ENCODE results near the gene NME3.

NME3 gene

DNA sequence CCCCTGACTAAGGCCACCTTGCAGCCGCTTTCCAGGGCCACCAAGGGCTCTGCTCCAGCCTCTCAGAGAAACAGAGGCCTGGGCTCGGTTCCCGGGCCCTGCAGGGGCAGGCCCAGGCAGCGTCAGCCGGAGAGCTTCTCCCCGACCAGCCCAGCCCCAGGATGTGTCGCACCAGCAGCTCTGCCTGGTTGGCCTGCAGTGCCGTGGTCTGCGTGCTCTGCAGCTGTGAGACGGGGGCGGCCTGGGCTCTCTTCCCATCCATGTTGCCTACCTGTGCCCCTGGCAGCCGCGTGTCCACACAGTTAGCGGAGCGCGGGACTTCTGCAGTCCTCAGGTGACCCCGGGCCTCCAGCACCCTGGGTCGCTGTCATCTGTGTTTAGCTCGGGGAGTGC lies 17.4 kb upstream of the NME3 start:
- Mint-ChIP-seq H3K4me1 (peaks cover 10% of the 10 kb centered on the region), H3K27me3 (no peaks in the 10 kb centered on the region), H3K27ac (no peak overlapping the region), H3K36me3 (ENCODE audit: low read depth) (peaks cover 4% of the 10 kb centered on the region), H3K4me3 (no peak overlapping the region), H3K9me3 (no peaks in the 10 kb centered on the region)
- ATAC-seq (no peak), DNase-seq (no peak)

GRCh38 chr16:1788095-1788707 lies 16.9 kb upstream of the NME3 start:
- ATAC-seq: no peak
- no peak overlapping the region for H3K27ac Mint-ChIP-seq
- peaks cover 4% of the 10 kb centered on the region for H3K36me3 Mint-ChIP-seq (ENCODE audit: low read depth)
- no peaks in the 10 kb centered on the region for H3K27me3 Mint-ChIP-seq
- peaks cover 14% of the 10 kb centered on the region for H3K4me1 Mint-ChIP-seq
- no peak for DNase-seq
- no peak overlapping the region for H3K4me3 Mint-ChIP-seq
- H3K9me3 Mint-ChIP-seq: no peaks in the 10 kb centered on the region

DNA sequence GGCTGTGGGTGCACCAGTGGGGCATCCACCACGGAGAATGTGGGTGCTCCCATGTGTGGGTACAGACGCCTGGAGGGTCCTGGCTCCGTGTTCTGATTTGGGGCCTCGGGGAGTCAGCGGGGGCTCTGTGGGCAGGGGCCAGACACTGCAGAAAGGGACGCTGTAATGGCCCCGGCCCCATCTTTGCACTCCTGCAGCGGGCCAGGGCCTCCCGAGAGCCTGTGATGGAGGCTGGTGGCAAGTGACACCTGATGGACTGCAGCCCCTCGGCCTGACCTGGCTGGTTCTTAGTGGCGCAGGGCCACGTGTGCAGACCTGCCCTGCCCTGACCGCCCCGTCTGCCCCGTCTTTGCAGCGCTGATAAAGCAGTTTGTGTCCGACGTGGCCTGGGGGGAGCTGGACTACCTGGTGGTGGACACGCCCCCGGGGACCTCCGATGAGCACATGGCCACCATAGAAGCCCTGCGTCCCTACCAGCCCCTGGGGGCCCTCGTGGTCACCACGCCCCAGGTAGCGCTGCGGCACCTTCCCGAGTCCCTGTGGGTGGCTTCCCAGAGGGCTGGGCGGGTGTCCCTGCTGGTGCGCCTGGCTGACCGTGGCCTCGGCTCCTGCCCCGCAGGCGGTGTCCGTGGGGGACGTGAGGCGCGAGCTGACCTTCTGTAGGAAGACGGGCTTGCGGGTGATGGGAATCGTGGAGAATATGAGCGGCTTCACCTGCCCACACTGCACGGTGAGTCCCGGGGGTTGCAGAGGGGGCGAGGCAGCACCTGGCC lies 16.2 kb upstream of the NME3 start:
- Mint-ChIP-seq H3K9me3 (no peaks in the 10 kb centered on the region), H3K27ac (no peak overlapping the region), H3K4me3 (no peak overlapping the region), H3K4me1 (peaks cover 16% of the 10 kb centered on the region), H3K36me3 (ENCODE audit: low read depth) (peaks cover 4% of the 10 kb centered on the region), H3K27me3 (peaks cover 2% of the 10 kb centered on the region)
- ATAC-seq: no peak
- no peak for DNase-seq

DNA sequence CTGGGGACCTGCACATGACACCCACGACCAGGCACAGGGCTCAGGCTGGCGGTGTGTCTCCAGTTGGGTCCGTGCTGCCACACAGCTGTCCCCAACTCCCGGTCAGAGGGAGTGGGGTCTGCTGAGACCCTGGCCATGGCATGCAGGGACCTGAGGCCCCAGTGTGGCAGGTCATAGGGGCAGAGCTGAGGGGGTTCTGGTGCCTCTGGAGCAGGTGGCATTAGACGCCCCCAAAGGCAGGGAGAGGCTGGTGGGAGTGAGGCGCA lies 15.6 kb upstream of the NME3 start:
- Mint-ChIP-seq H3K36me3 (ENCODE audit: low read depth) (peaks cover 4% of the 10 kb centered on the region), H3K27ac (no peak overlapping the region), H3K4me3 (no peak overlapping the region), H3K4me1 (peaks cover 18% of the 10 kb centered on the region), H3K9me3 (no peaks in the 10 kb centered on the region), H3K27me3 (peaks cover 3% of the 10 kb centered on the region)
- no peak for DNase-seq
- ATAC-seq: no peak

DNA sequence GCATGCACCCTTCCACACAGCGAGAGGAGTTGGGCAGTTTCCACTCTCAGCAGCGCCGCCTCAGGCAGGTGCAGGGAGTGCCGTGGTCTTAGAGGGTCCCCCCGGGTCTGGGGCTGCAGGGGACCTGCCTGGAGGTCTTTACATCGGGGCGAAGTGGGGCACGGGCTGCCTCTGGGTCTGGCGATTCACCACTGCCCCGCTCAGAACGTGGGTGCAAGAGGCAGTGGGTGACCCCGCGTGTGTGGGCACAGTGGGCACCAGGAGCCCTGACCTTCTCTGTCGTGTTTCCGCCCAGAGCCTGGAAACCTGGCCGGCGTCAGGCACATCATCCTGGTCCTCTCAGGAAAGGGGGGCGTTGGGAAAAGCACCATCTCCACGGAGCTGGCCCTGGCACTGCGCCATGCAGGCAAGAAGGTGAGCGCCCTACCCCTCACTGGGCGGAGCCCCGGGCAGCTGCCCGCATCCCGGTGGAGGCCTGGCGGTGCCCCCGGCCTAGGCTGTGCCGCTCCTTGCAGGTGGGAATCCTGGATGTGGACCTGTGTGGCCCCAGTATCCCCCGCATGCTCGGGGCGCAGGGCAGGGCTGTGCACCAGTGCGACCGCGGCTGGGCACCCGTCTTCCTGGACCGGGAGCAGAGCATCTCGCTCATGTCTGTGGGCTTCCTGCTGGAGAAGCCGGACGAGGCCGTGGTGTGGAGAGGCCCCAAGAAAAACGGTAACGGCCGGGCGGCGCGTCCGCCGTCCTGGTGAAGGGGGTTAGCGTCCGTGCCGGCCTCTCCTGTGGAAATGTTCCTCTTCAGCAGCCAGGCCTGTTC lies 15.1 kb upstream of the NME3 start:
- no peaks in the 10 kb centered on the region for H3K9me3 Mint-ChIP-seq
- peaks cover 22% of the 10 kb centered on the region for H3K4me1 Mint-ChIP-seq
- H3K36me3 Mint-ChIP-seq (ENCODE audit: low read depth): peaks cover 4% of the 10 kb centered on the region
- no peak overlapping the region for H3K4me3 Mint-ChIP-seq
- ATAC-seq (no peak), DNase-seq (no peak)
- H3K27me3 Mint-ChIP-seq: peaks cover 3% of the 10 kb centered on the region
- H3K27ac Mint-ChIP-seq: no peak overlapping the region

- Mint-ChIP-seq H3K27ac (no peak overlapping the region), H3K4me1 (peaks cover 28% of the 10 kb centered on the region), H3K36me3 (ENCODE audit: low read depth) (peaks cover 4% of the 10 kb centered on the region)
These were observed 14.5 kb upstream of the NME3 start for GRCh38 chr16:1785846-1786170.

DNA sequence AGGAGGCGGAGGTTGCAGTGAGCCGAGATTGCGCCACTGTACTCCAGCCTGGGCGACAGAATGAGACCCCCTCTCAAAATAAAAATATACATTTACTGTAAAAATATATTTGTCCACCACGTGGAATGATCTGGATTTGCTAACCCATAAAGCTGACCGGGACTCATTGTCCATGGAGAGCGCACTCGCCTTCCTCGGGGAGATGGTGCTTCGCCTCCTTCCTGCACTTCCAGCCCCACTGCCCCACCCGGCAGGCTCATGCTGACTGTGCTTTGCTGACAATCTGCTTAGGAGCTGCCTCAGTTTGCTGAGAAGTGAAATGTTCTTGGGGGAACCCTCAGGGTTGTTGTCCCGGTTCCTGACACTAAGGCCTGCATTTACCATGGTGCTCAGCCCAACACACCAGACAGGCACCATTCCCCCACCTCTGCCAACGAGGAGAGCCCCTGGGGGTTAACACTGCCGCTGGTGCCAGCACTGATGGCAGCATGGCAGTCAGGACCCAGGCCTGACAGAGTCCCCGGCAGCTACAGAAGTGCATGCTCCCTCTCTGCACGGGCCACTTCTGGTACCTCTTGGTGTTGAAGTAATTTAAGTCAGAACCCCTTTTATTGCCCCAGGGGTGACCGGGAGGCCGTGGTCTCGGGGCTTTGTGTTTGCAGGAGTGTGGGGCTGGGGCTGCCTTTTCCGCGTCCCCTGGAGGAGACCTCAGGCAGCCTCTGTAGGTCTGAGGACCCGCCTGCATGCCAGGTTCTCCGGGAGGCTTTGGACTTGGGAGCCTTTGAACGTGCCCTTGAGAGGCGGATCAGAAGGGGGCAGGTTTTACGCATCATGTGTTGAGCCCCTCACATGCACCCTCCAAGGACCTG lies 13.9 kb upstream of the NME3 start:
- Mint-ChIP-seq H3K4me1 (peaks cover 28% of the 10 kb centered on the region), H3K9me3 (no peaks in the 10 kb centered on the region), H3K4me3 (peak overlapping the region; percentile 36), H3K27me3 (peaks cover 3% of the 10 kb centered on the region), H3K36me3 (ENCODE audit: low read depth) (peaks cover 3% of the 10 kb centered on the region), H3K27ac (no peak overlapping the region)
- ATAC-seq: no peak
- DNase-seq: no peak

More at GRCh38 chr16:1785846-1786170, 14.5 kb upstream of the NME3 start:
- no peaks in the 10 kb centered on the region for H3K9me3 Mint-ChIP-seq
- H3K27me3 Mint-ChIP-seq: peaks cover 3% of the 10 kb centered on the region
- ATAC-seq (no peak), DNase-seq (no peak)
- no peak overlapping the region for H3K4me3 Mint-ChIP-seq

- H3K9me3 Mint-ChIP-seq: no peaks in the 10 kb centered on the region
- peaks cover 28% of the 10 kb centered on the region for H3K4me1 Mint-ChIP-seq
These were observed 11.3 kb upstream of the NME3 start, which contains the start of the genes NUBP2 and SPSB3 for GRCh38 chr16:1782408-1783264. NUBP2 (plus strand) TSS chr16:1782960; CDS start chr16:1783021, 61 bp downstream. SPSB3 (minus strand) TSS chr16:1782571; CDS start chr16:1781483, 1,088 bp downstream.

GRCh38 chr16:1781758-1782407 lies 10.5 kb upstream of the NME3 start:
- no peaks in the 10 kb centered on the region for H3K36me3 Mint-ChIP-seq (ENCODE audit: low read depth)
- no peaks in the 10 kb centered on the region for H3K9me3 Mint-ChIP-seq
- peak overlapping the region; percentile 73 for H3K27ac Mint-ChIP-seq
- ATAC-seq (no peak), DNase-seq (peak; percentile 39)
- H3K4me1 Mint-ChIP-seq: peaks cover 28% of the 10 kb centered on the region
- H3K4me3 Mint-ChIP-seq: peak overlapping the region; percentile 94
- peaks cover 3% of the 10 kb centered on the region for H3K27me3 Mint-ChIP-seq

More at GRCh38 chr16:1782408-1783264, 11.3 kb upstream of the NME3 start, which contains the start of the genes NUBP2 and SPSB3:
- ATAC-seq (peak; percentile 94), DNase-seq (peak; percentile 98)
- Mint-ChIP-seq H3K27ac (peak within 1 kb of the TSS; percentile 87), H3K36me3 (ENCODE audit: low read depth) (no peaks in the 10 kb centered on the region), H3K4me3 (peak within 1 kb of the TSS; percentile 94), H3K27me3 (peaks cover 3% of the 10 kb centered on the region)

- Mint-ChIP-seq H3K27me3 (peaks cover 3% of the 10 kb centered on the region), H3K4me3 (peak overlapping the region; percentile 79), H3K4me1 (peaks cover 28% of the 10 kb centered on the region), H3K36me3 (ENCODE audit: low read depth) (no peaks in the 10 kb centered on the region), H3K9me3 (no peaks in the 10 kb centered on the region), H3K27ac (no peak overlapping the region)
- ATAC-seq (no peak), DNase-seq (no peak)
These were observed 9.9 kb upstream of the NME3 start for GRCh38 chr16:1781254-1781653.

DNA sequence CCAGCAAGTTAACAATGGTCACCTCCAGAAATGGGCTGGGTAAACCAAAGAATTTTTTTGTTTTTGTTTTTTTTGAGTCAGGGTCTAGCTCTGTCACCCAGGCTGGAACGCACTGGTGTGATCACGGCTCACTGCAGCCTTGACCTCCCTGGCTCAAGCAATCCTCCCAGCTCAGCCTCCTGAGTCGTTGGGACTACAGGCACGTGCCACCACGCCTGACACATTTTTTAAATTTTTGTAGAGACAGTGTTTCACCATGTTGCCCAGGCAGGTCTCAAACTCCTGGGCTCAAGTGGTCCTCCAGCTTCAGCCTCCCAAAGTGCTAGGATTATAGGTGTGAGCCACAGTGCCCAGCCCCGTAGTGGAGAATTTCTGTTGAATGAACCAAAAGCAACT lies 9.3 kb upstream of the NME3 start:
- H3K27ac Mint-ChIP-seq: no peak overlapping the region
- DNase-seq (no peak), ATAC-seq (no peak)
- H3K36me3 Mint-ChIP-seq (ENCODE audit: low read depth): no peaks in the 10 kb centered on the region
- no peaks in the 10 kb centered on the region for H3K9me3 Mint-ChIP-seq
- H3K4me3 Mint-ChIP-seq: peak overlapping the region; percentile 79
- H3K4me1 Mint-ChIP-seq: peaks cover 28% of the 10 kb centered on the region
- H3K27me3 Mint-ChIP-seq: peaks cover 3% of the 10 kb centered on the region

- Mint-ChIP-seq H3K4me1 (peaks cover 24% of the 10 kb centered on the region), H3K4me3 (peak overlapping the region; percentile 79), H3K9me3 (no peaks in the 10 kb centered on the region), H3K27me3 (peaks cover 3% of the 10 kb centered on the region), H3K27ac (no peak overlapping the region), H3K36me3 (ENCODE audit: low read depth) (no peaks in the 10 kb centered on the region)
- DNase-seq: no peak
- ATAC-seq: no peak
These were observed 8.7 kb upstream of the NME3 start for GRCh38 chr16:1779741-1780676.
